HepG2 (cell line): ENCODE measurements around the gene CNTF. TPM values are rescaled to one million over a fixed set of nuclear protein-coding genes. Genes with fewer than 3 reads are reported as not detected.
A peak's percentile ranks its signal among the peaks of the same experiment; 100 is the strongest.

Source experiments
- CENPX ChIP-seq: sonication (generic); formaldehyde crosslinking; IDR thresholded peaks from 2 replicates; pipeline ENCODE4 v1.9.0; 2021; ENCODE audit warnings: mild to moderate bottlenecking, missing genetic modification reagents, moderate library complexity
- GFI1 ChIP-seq: sonication (generic); formaldehyde crosslinking; IDR thresholded peaks from 2 replicates; pipeline ENCODE4 v1.5.0; 2020; ENCODE audit warnings: missing genetic modification reagents, mild to moderate bottlenecking, borderline replicate concordance
- KDM5A ChIP-seq: fragments of 200-600 bp; sonication (generic); IDR thresholded peaks from 2 replicates; pipeline ENCODE4 v1.7.0; 2018; ENCODE audit warnings: antibody characterized with exemption, mild to moderate bottlenecking, low read length, borderline replicate concordance
- NAIF1 ChIP-seq: sonication (generic); formaldehyde crosslinking; IDR thresholded peaks from 2 replicates; pipeline ENCODE4 v1.5.0; 2020; ENCODE audit warnings: mild to moderate bottlenecking, missing genetic modification reagents, borderline replicate concordance
- POLR2AphosphoS2 ChIP-seq: IDR thresholded peaks from 2 replicates; pipeline ENCODE4 v1.6.1; 2011; ENCODE audit warnings: low read depth, low read length, improper control_type of control experiment
- SRY ChIP-seq: sonication (generic); formaldehyde crosslinking; IDR thresholded peaks from 2 replicates; pipeline ENCODE4 v1.8.0; 2022; ENCODE audit warnings: mild to moderate bottlenecking, missing genetic modification reagents
- ZNF441 ChIP-seq: sonication (generic); formaldehyde crosslinking; IDR thresholded peaks from 2 replicates; pipeline ENCODE4 v1.7.0; 2021; ENCODE audit warnings: missing genetic modification reagents, borderline replicate concordance
- ZNF557 ChIP-seq: sonication (generic); formaldehyde crosslinking; IDR thresholded peaks from 2 replicates; pipeline ENCODE4 v1.4.0; 2020; ENCODE audit warnings: missing genetic modification reagents
- ZNF703 ChIP-seq: sonication (generic); formaldehyde crosslinking; IDR thresholded peaks from 2 replicates; pipeline ENCODE4 v1.5.1; 2020; ENCODE audit warnings: missing genetic modification reagents, mild to moderate bottlenecking, moderate library complexity, borderline replicate concordance
- polyA plus RNA-seq, 8 experiments: library from polyadenylated mRNA; depleted of rRNA in 3 of 8; stranded (reverse) in 7 of 8; unstranded in 1 of 8; fragments of >200 nt; fragmentation: Illumina TruSeq in 4 of 8; extraction: Trizol in 4 of 8; gene quantifications; 2 replicates each; pipeline versions ENCODE4 v1.2.1 to v1.2.3, GENCODE V29; 2011 to 2016; ENCODE audit warnings: low read depth in 4 of 8, missing spikeins in 1 of 8, mixed read lengths in 1 of 8; ENCODE audit not compliant: insufficient read depth in 1 of 8
- total RNA-seq, 5 experiments: library from RNA; depleted of rRNA; stranded (reverse); fragments of >200 nt; fragmentation: Illumina TruSeq; extraction: Trizol; gene quantifications; 2 replicates each; pipeline ENCODE4 v1.2.3, GENCODE V29; 2016; ENCODE audit warnings: low read depth in 1 of 5
- TF ChIP-seq, protein P1 (sequence below): sonication (generic); formaldehyde crosslinking; IDR thresholded peaks from 2 replicates; pipeline ENCODE4 v1.8.1; 2023; ENCODE audit warnings: mild to moderate bottlenecking, moderate library complexity, missing genetic modification reagents
- TF ChIP-seq, protein P2 (sequence below): sonication (generic); formaldehyde crosslinking; IDR thresholded peaks from 2 replicates; pipeline ENCODE4 v1.9.0; 2021; ENCODE audit warnings: mild to moderate bottlenecking, missing genetic modification reagents
- TF ChIP-seq, protein P3 (sequence below): sonication (generic); formaldehyde crosslinking; IDR thresholded peaks from 2 replicates; pipeline ENCODE4; 2020; ENCODE audit warnings: missing genetic modification reagents, mild to moderate bottlenecking, borderline replicate concordance
- TF ChIP-seq, protein P4 (sequence below): sonication (generic); formaldehyde crosslinking; IDR thresholded peaks from 2 replicates; pipeline ENCODE4 v1.5.0; 2020; ENCODE audit warnings: missing genetic modification reagents, mild to moderate bottlenecking, borderline replicate concordance

Gene CNTF
- total and polyA plus RNA-seq, 2 of the 13 experiments (the other 11 are each of a cell fraction or from before 2014, with no cell fraction given), result 0.51 to 2.3 TPM

DNA sequence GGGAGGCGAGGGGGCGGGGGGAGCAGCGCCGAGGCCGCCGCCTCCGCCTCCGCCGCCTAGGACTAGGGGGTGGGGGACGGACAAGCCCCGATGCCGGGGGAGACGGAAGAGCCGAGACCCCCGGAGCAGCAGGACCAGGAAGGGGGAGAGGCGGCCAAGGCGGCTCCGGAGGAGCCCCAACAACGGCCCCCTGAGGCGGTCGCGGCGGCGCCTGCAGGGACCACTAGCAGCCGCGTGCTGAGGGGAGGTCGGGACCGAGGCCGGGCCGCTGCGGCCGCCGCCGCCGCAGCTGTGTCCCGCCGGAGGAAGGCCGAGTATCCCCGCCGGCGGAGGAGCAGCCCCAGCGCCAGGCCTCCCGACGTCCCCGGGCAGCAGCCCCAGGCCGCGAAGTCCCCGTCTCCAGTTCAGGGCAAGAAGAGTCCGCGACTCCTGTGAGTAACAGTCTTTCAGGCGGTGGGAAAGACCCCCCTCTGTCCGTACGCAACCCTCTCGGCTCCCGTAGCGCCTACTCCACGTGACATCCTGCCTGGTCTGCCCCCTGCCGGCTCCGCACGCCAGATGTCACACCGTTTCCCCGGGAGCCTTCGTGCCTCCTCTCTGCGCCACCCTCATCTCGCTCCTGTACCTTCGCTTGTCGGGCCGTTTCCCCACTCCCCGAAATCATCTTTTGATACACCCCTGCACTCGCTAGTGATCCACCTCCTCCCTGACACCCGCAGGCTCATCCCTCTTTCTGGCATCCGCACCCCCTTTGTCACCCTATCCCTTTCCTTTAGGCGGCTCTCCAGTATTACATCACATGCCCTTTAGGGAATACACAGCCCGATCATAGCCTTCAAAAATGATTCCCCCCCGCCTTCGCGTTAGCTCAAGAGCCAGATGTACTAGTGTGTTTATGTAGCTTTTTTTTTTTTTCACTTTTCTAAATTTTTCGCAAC is 43.0 kb upstream of the CNTF start (continued):
- TF ChIP-seq, protein P1, sequence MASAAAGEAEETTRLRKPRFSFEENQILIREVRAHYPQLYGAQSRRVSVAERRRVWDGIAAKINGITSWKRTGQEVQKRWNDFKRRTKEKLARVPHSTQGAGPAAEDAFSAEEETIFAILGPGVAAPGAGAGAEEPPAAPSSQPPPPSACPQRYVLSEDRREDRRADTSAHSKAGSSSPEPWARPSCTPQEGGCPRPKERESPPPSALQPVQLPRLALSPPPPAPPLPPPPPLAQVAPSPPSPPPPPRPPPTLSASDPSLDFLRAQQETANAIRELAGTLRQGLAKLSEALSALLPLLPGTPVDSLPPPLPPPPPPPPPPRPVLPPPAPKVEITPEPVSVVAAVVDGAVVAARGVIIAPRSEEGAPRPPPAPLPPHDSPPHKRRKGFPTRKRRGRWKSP (CRISPR knock-in tag), result peak; percentile 61
- no peak for TF ChIP-seq ZNF557 (CRISPR knock-in tag)
- TF ChIP-seq ZNF441 (CRISPR knock-in tag), result 0 out of 2 replicates have a peak, but pooled peaks have one; percentile 25
- no peak for TF ChIP-seq POLR2AphosphoS2
- TF ChIP-seq, protein P2, sequence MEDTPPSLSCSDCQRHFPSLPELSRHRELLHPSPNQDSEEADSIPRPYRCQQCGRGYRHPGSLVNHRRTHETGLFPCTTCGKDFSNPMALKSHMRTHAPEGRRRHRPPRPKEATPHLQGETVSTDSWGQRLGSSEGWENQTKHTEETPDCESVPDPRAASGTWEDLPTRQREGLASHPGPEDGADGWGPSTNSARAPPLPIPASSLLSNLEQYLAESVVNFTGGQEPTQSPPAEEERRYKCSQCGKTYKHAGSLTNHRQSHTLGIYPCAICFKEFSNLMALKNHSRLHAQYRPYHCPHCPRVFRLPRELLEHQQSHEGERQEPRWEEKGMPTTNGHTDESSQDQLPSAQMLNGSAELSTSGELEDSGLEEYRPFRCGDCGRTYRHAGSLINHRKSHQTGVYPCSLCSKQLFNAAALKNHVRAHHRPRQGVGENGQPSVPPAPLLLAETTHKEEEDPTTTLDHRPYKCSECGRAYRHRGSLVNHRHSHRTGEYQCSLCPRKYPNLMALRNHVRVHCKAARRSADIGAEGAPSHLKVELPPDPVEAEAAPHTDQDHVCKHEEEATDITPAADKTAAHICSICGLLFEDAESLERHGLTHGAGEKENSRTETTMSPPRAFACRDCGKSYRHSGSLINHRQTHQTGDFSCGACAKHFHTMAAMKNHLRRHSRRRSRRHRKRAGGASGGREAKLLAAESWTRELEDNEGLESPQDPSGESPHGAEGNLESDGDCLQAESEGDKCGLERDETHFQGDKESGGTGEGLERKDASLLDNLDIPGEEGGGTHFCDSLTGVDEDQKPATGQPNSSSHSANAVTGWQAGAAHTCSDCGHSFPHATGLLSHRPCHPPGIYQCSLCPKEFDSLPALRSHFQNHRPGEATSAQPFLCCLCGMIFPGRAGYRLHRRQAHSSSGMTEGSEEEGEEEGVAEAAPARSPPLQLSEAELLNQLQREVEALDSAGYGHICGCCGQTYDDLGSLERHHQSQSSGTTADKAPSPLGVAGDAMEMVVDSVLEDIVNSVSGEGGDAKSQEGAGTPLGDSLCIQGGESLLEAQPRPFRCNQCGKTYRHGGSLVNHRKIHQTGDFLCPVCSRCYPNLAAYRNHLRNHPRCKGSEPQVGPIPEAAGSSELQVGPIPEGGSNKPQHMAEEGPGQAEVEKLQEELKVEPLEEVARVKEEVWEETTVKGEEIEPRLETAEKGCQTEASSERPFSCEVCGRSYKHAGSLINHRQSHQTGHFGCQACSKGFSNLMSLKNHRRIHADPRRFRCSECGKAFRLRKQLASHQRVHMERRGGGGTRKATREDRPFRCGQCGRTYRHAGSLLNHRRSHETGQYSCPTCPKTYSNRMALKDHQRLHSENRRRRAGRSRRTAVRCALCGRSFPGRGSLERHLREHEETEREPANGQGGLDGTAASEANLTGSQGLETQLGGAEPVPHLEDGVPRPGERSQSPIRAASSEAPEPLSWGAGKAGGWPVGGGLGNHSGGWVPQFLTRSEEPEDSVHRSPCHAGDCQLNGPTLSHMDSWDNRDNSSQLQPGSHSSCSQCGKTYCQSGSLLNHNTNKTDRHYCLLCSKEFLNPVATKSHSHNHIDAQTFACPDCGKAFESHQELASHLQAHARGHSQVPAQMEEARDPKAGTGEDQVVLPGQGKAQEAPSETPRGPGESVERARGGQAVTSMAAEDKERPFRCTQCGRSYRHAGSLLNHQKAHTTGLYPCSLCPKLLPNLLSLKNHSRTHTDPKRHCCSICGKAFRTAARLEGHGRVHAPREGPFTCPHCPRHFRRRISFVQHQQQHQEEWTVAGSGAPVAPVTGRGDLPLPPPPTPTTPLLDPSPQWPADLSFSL (CRISPR knock-in tag), result no peak
- TF ChIP-seq, protein P3, sequence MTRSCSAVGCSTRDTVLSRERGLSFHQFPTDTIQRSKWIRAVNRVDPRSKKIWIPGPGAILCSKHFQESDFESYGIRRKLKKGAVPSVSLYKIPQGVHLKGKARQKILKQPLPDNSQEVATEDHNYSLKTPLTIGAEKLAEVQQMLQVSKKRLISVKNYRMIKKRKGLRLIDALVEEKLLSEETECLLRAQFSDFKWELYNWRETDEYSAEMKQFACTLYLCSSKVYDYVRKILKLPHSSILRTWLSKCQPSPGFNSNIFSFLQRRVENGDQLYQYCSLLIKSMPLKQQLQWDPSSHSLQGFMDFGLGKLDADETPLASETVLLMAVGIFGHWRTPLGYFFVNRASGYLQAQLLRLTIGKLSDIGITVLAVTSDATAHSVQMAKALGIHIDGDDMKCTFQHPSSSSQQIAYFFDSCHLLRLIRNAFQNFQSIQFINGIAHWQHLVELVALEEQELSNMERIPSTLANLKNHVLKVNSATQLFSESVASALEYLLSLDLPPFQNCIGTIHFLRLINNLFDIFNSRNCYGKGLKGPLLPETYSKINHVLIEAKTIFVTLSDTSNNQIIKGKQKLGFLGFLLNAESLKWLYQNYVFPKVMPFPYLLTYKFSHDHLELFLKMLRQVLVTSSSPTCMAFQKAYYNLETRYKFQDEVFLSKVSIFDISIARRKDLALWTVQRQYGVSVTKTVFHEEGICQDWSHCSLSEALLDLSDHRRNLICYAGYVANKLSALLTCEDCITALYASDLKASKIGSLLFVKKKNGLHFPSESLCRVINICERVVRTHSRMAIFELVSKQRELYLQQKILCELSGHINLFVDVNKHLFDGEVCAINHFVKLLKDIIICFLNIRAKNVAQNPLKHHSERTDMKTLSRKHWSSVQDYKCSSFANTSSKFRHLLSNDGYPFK (CRISPR knock-in tag), result peak; percentile 58; the same call in 1 of the 2 replicates
- TF ChIP-seq KDM5A, result peak; percentile 38; the same call in 1 of the 2 replicates
- TF ChIP-seq ZNF703, result no peak
- peak; percentile 56; the same call in 1 of the 2 replicates for TF ChIP-seq GFI1 (CRISPR knock-in tag)
- TF ChIP-seq, protein P4, sequence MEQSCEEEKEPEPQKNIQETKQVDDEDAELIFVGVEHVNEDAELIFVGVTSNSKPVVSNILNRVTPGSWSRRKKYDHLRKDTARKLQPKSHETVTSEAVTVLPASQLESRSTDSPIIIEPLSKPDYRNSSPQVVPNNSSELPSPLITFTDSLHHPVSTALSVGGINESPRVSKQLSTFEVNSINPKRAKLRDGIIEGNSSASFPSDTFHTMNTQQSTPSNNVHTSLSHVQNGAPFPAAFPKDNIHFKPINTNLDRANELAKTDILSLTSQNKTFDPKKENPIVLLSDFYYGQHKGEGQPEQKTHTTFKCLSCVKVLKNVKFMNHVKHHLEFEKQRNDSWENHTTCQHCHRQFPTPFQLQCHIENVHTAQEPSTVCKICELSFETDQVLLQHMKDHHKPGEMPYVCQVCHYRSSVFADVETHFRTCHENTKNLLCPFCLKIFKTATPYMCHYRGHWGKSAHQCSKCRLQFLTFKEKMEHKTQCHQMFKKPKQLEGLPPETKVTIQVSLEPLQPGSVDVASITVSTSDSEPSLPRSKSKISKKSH (CRISPR knock-in tag), result peak; percentile 63; the same call in 1 of the 2 replicates
- peak; percentile 66; the same call in 1 of the 2 replicates for TF ChIP-seq NAIF1 (CRISPR knock-in tag)
- TF ChIP-seq SRY (CRISPR knock-in tag), result no peak
- TF ChIP-seq CENPX (CRISPR knock-in tag), result no peak
